Coronary artery (tissue), 2 donors: Measurements from ENCODE around the gene HHAT.

Experiments
- DNase-seq: peaks from one replicate; pipeline ENCODE4 v3.0.0-alpha.2; 2017; ENCODE audit warnings: low spot score
- H3K27ac ChIP-seq, 2 donors: fragments of 200-600 bp; sonication (generic); one replicate each; pipeline ENCODE4 v1.5.1; 2016 to 2019
- H3K4me3 ChIP-seq: fragments of 200-600 bp; sonication (generic); 2 replicates; pipeline ENCODE4 v1.5.1; 2016; ENCODE audit warnings: mild to moderate bottlenecking, moderate library complexity
- CTCF ChIP-seq: fragments of 200-600 bp; sonication (generic); IDR thresholded peaks from one replicate; pipeline ENCODE4 v1.5.1; 2019; ENCODE audit warnings: antibody characterized with exemption

HHAT gene

GRCh38 chr1:210586771-210587170 is 258.1 kb downstream of the HHAT start:
- DNase-seq = no peak
- Histone ChIP-seq H3K4me3 (no peak overlapping the region), H3K27ac (no peak overlapping the region)
- no peak for TF ChIP-seq CTCF

GRCh38 chr1:210587566-210587965 is 258.9 kb downstream of the HHAT start:
- no peak for TF ChIP-seq CTCF
- DNase-seq = no peak
- no peak overlapping the region for H3K27ac ChIP-seq
- no peak overlapping the region for H3K4me3 ChIP-seq

- no peak overlapping the region for H3K4me3 ChIP-seq
- no peak overlapping the region for H3K27ac ChIP-seq
- no peak for DNase-seq
- no peak for TF ChIP-seq CTCF
Observed at GRCh38 chr1:210588357-210588756, 259.7 kb downstream of the HHAT start.

GRCh38 chr1:210588946-210589345 is 260.2 kb downstream of the HHAT start:
- DNase-seq = no peak
- Histone ChIP-seq H3K27ac (no peak overlapping the region), H3K4me3 (no peak overlapping the region)
- TF ChIP-seq CTCF = no peak

GRCh38 chr1:210591214-210591613 is 262.5 kb downstream of the HHAT start:
- no peak for TF ChIP-seq CTCF
- Histone ChIP-seq H3K4me3 (no peak overlapping the region), H3K27ac (no peak overlapping the region)
- DNase-seq = no peak

- no peak for TF ChIP-seq CTCF
- H3K4me3 ChIP-seq = no peak overlapping the region
- DNase-seq = no peak
- H3K27ac ChIP-seq = no peak overlapping the region
Observed at GRCh38 chr1:210594605-210595004, 265.9 kb downstream of the HHAT start.

GRCh38 chr1:210596641-210597040 is 267.9 kb downstream of the HHAT start:
- DNase-seq = no peak
- Histone ChIP-seq H3K4me3 (no peak overlapping the region), H3K27ac (no peak overlapping the region)
- TF ChIP-seq CTCF = no peak
